ENCODE measurements around the gene FAM168B.

- TF ChIP-seq CTCF (conservative IDR thresholded peaks at IDR 0.05) = no peak; the same call in 1 of the 2 replicates
- TF ChIP-seq EZH2 (IDR thresholded peaks at IDR 0.05; ENCODE audit: low read depth) = no peak
Measured at GRCh38 chr2:131104487-131105155, 11.4 kb upstream of the FAM168B start.
